Caco-2 (cell line): ENCODE results near the gene PSD. TPM values are rescaled to one million over a fixed set of nuclear protein-coding genes. Genes with fewer than 3 reads are reported as not detected.
A peak's percentile ranks its signal among the peaks of the same experiment; 100 is the strongest.

ENCODE experiments used
- Bru-seq: library from RNA; stranded (reverse); fragments of 400-500 nt; gene quantifications from one replicate; lab custom pipeline; 2021; lab: Mats Ljungman, UMichigan
- BruChase-seq, 2 experiments: library from RNA; stranded (reverse); fragments of 400-500 nt; gene quantifications; one replicate each; lab custom pipeline; 2021; lab: Mats Ljungman, UMichigan
- BruUV-seq: library from RNA; stranded (reverse); fragments of 400-500 nt; replicated peaks from 2 replicates; lab custom pipeline; 2021; lab: Mats Ljungman, UMichigan
- CTCF ChIA-PET: fragments of 300-600 bp; sonication (Branson Sonifier 250); formaldehyde crosslinking; loops from one replicate; lab custom pipeline; 2022; ENCODE audit warnings: antibody characterized with exemption; lab: Charles Lee
- POLR2A ChIA-PET: fragments of 300-600 bp; sonication (Branson Sonifier 250); formaldehyde crosslinking; loops from one replicate; lab custom pipeline; 2022; ENCODE audit warnings: antibody characterized with exemption; lab: Charles Lee
- DNase-seq, 2 experiments: peaks; one replicate each; pipeline versions ENCODE4 v3.0.0 to v3.0.0-alpha.2; 2020 to 2022
- H3K27me3 ChIP-seq: replicated peaks from 2 replicates; pipeline ENCODE4 v1.6.0; 2011; ENCODE audit warnings: low read length; ENCODE audit not compliant: control insufficient read depth, insufficient read depth
- H3K36me3 ChIP-seq: 2 replicates; pipeline ENCODE4 v1.5.1; 2011; ENCODE audit warnings: low read length; ENCODE audit not compliant: control insufficient read depth, insufficient read depth
- H3K4me1 ChIP-seq: fragments of 250-450 bp; sonication (Bioruptor Pico); 2 replicates; pipeline ENCODE4 v1.5.1; 2020; ENCODE audit warnings: mild to moderate bottlenecking
- H3K4me3 ChIP-seq: 2 replicates; pipeline ENCODE4 v1.5.1; 2011; ENCODE audit warnings: low read depth, mild to moderate bottlenecking, control low read depth, low read length
- H3K9me3 ChIP-seq: fragments of 250-450 bp; sonication (Bioruptor Pico); 2 replicates; pipeline ENCODE4 v1.5.1; 2020; ENCODE audit warnings: mild to moderate bottlenecking, moderate library complexity
- H3K27ac Mint-ChIP-seq: one replicate; pipeline ENCODE4 v1.8.0; 2022; ENCODE audit warnings: mixed read lengths; ENCODE audit not compliant: unreplicated experiment
- H3K27me3 Mint-ChIP-seq: one replicate; pipeline ENCODE4 v1.8.0; 2022; ENCODE audit warnings: mixed read lengths; ENCODE audit not compliant: insufficient read depth, unreplicated experiment
- H3K36me3 Mint-ChIP-seq: one replicate; pipeline ENCODE4 v1.8.0; 2022; ENCODE audit warnings: mild to moderate bottlenecking, mixed read lengths; ENCODE audit not compliant: insufficient read depth, unreplicated experiment
- H3K4me1 Mint-ChIP-seq: one replicate; pipeline ENCODE4 v1.8.0; 2022; ENCODE audit warnings: low read depth, mixed read lengths; ENCODE audit not compliant: unreplicated experiment
- H3K4me3 Mint-ChIP-seq: one replicate; pipeline ENCODE4 v1.8.0; 2022; ENCODE audit warnings: mild to moderate bottlenecking, moderate library complexity, mixed read lengths; ENCODE audit not compliant: unreplicated experiment
- H3K9me3 Mint-ChIP-seq: one replicate; pipeline ENCODE4 v1.8.0; 2022; ENCODE audit warnings: mixed read lengths; ENCODE audit not compliant: unreplicated experiment
- intact Hi-C: fragments of 100-400 bp; cut with micrococcal nuclease; formaldehyde crosslinking; loops from one replicate; pipeline ENCODE4 v1.10.0; 2022; ENCODE audit not compliant: unreplicated experiment
- long read RNA-seq: library from polyadenylated mRNA; stranded (forward); transcript quantifications from one replicate; pipeline ENCODE4 v2.0.0, GENCODE V29; 2022
- total RNA-seq: library from RNA; stranded (reverse); gene quantifications from 2 replicates; pipeline ENCODE4 v1.2.3, GENCODE V29; 2022
- TF ChIP-seq, protein P1 (sequence below), 2 experiments: fragments of 200-600 bp in 1 of 2; IDR thresholded peaks; 1 replicate in 1 of 2; 2 replicates in 1 of 2; pipeline versions ENCODE4 v1.5.1 to v1.8.0; 2011 to 2022; ENCODE audit warnings: antibody characterized with exemption in 1 of 2, control low read depth in 1 of 2, inconsistent platforms in 1 of 2, low read depth in 1 of 2, low read length in 1 of 2, mild to moderate bottlenecking in 1 of 2, moderate library complexity in 1 of 2; ENCODE audit not compliant: insufficient read depth in 1 of 2, severe bottlenecking in 1 of 2, unreplicated experiment in 1 of 2

The PSD gene
- total RNA-seq (2.8 and 3.8 TPM in 2 replicates), Bru-seq, nascent RNA (percentile 28 among the genes with signal in this experiment), BruChase-seq, experiment 1, labeled RNA remaining after a 2-hour chase (percentile 31 among the genes with signal in this experiment), BruChase-seq, experiment 2, labeled RNA remaining after a 6-hour chase (percentile 32 among the genes with signal in this experiment)
- long read RNA-seq, result 0 reads

DNA sequence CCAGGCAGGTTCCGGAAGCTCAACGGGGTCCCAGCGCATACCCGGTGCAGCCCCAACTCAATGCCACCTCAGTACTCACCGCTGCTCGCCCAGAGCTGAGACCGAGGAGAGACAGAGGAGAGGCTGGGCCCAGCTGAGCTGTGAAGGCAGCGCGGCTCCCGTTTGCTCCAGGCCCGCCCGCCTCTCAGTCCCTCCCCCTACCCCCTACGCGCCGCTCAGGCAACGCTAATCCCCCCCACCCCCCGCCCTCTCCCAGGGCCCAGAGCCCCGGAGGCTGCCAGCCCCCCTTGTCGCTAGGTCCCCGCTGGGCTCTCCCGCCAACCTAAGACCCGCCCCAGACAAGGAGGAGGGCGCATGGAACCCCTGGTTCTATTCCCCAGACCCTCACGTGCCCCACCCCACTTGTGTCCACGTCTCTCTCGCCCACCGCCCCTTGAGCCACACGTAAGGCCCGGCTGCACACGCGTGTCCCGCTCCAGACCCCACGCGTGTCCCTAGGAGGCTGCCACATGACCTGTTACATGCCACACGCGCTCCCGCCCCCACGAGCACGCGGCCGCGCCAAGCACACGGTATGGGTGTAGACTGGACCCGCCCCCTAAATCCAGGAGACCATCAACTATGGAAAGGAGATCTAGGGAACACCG, at the start of gene PSD:
Gene PSD, minus strand, starts transcription at position 164 of the 647 bp plus-strand sequence. CDS start 1,747 bp downstream, outside the sequence.
- Histone ChIP-seq H3K4me3 (peak within 1 kb of the TSS; percentile 83), H3K4me1 (peaks cover 9% of the 10 kb centered on the region; the same call in 1 of the 2 replicates), H3K27me3 (no peaks in the 10 kb centered on the region), H3K9me3 (no peaks in the 10 kb centered on the region), H3K36me3 (0 out of 2 replicates have a peak, but pooled peaks cover 1% of the 10 kb centered on the region)
- H3K9me3 Mint-ChIP-seq, result no peaks in the 10 kb centered on the region
- peak in 1 of 2 experiments; percentile 33 for DNase-seq
- intact Hi-C loops, result no loop called here
- POLR2A ChIA-PET, result no interaction called here
- peaks cover 28% of the 10 kb centered on the region for H3K36me3 Mint-ChIP-seq
- BruUV-seq, result no TSS peak
- H3K4me3 Mint-ChIP-seq, result peak within 1 kb of the TSS; percentile 99
- peak within 1 kb of the TSS; percentile 68 for H3K27ac Mint-ChIP-seq
- peaks cover 7% of the 10 kb centered on the region for H3K4me1 Mint-ChIP-seq
- TF ChIP-seq, protein P1, sequence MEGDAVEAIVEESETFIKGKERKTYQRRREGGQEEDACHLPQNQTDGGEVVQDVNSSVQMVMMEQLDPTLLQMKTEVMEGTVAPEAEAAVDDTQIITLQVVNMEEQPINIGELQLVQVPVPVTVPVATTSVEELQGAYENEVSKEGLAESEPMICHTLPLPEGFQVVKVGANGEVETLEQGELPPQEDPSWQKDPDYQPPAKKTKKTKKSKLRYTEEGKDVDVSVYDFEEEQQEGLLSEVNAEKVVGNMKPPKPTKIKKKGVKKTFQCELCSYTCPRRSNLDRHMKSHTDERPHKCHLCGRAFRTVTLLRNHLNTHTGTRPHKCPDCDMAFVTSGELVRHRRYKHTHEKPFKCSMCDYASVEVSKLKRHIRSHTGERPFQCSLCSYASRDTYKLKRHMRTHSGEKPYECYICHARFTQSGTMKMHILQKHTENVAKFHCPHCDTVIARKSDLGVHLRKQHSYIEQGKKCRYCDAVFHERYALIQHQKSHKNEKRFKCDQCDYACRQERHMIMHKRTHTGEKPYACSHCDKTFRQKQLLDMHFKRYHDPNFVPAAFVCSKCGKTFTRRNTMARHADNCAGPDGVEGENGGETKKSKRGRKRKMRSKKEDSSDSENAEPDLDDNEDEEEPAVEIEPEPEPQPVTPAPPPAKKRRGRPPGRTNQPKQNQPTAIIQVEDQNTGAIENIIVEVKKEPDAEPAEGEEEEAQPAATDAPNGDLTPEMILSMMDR (IDR thresholded peaks at IDR 0.05; ENCODE audit: insufficient read depth in 1 of 2, low read depth in 1 of 2, low read length in 1 of 2, severe bottlenecking in 1 of 2, unreplicated experiment in 1 of 2), result no peak
- CTCF ChIA-PET, result interaction anchor here (1.0 kb wide), 1 partner anchor 249 kb away, joined by 3 read pairs; no protein-coding TSS in a partner anchor
- no peaks in the 10 kb centered on the region for H3K27me3 Mint-ChIP-seq

DNA sequence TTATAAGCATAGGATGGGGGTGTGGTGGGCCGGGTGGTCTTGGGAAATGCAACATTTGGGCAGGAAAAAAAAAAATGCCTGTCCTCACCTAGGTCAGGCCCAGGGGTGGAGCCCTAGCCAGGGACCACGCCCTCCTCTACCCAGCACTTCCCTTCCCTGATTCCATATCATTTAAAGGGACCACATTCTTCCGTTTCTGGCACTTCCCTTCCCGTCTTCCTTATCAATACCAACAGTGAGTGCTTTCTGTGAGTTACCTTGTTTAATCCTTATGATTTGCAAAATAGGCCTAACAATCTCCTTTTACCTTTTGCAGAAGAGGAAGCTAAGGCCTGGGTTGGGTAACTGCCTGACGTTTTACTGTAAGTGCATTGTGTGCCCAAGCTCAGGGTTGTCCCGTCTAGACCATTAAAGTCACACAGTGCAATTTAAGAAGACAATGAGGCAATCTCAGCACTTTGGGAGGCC, 49.4 kb upstream of the PSD start:
- intact Hi-C loops, result no loop called here
- Mint-ChIP-seq H3K4me1 (peaks cover 10% of the 10 kb centered on the region), H3K9me3 (no peaks in the 10 kb centered on the region), H3K27ac (no peak overlapping the region), H3K36me3 (peaks cover 34% of the 10 kb centered on the region), H3K4me3 (no peak overlapping the region), H3K27me3 (no peaks in the 10 kb centered on the region)
- DNase-seq, result no peak
- H3K9me3 ChIP-seq, result no peaks in the 10 kb centered on the region
- H3K27me3 ChIP-seq, result no peaks in the 10 kb centered on the region
- H3K36me3 ChIP-seq, result no peaks in the 10 kb centered on the region; the same call in 1 of the 2 replicates
- BruUV-seq, result no TSS peak
- TF ChIP-seq, protein P1 (IDR thresholded peaks at IDR 0.05; ENCODE audit: insufficient read depth in 1 of 2, low read depth in 1 of 2, low read length in 1 of 2, severe bottlenecking in 1 of 2, unreplicated experiment in 1 of 2), result no peak
- peaks cover 11% of the 10 kb centered on the region for H3K4me1 ChIP-seq
- CTCF ChIA-PET, result no interaction called here
- H3K4me3 ChIP-seq, result no peak overlapping the region
- POLR2A ChIA-PET, result no interaction called here

DNA sequence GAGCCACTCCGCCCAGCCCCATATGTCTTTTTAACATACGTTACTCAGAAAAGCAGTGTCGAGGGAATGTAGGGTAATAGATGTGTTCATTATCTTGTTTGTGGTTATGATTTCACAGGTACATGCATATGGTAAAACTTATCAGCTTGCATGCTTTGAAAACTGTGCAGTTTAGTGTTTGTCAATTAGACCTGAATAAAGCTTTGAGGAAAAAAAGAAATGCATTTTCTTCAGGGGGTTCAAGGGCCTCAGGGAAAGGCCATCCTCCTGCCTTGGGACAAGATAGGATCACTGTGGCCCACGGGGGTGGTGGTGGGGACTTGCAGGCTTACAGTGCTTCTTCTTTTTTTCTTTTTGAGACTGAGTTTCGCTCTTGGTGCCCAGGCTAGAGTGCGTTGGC, 48.7 kb upstream of the PSD start:
- Histone ChIP-seq H3K36me3 (no peaks in the 10 kb centered on the region; the same call in 1 of the 2 replicates), H3K4me3 (no peak overlapping the region), H3K4me1 (peaks cover 17% of the 10 kb centered on the region), H3K9me3 (no peaks in the 10 kb centered on the region), H3K27me3 (no peaks in the 10 kb centered on the region)
- Mint-ChIP-seq H3K4me3 (no peak overlapping the region), H3K4me1 (peaks cover 17% of the 10 kb centered on the region), H3K9me3 (no peaks in the 10 kb centered on the region), H3K27ac (no peak overlapping the region), H3K27me3 (no peaks in the 10 kb centered on the region), H3K36me3 (peaks cover 36% of the 10 kb centered on the region)
- ChIA-PET CTCF (no interaction called here), POLR2A (no interaction called here)
- intact Hi-C loops, result no loop called here
- no TSS peak for BruUV-seq
- DNase-seq, result no peak
- TF ChIP-seq, protein P1 (IDR thresholded peaks at IDR 0.05; ENCODE audit: insufficient read depth in 1 of 2, low read depth in 1 of 2, low read length in 1 of 2, severe bottlenecking in 1 of 2, unreplicated experiment in 1 of 2), result no peak
